KOPT-K1 (cell line): ENCODE results near the gene MPPE1.

Experiments
- H3K27ac ChIP-seq: fragments of 200-600 bp; sonication (generic); 2 replicates; pipeline ENCODE4 v1.5.1; 2016; ENCODE audit warnings: antibody characterized with exemption, mild to moderate bottlenecking, low read depth, low read length; ENCODE audit not compliant: poor library complexity, severe bottlenecking
- H3K36me3 ChIP-seq: fragments of 200-600 bp; sonication (generic); 2 replicates; pipeline ENCODE4 v1.5.1; 2017; ENCODE audit warnings: antibody characterized with exemption, mild to moderate bottlenecking, low read length, moderate library complexity; ENCODE audit not compliant: insufficient read depth
- H3K9me3 ChIP-seq: fragments of 200-600 bp; sonication (generic); 2 replicates; pipeline ENCODE4 v1.5.1; 2017; ENCODE audit warnings: antibody characterized with exemption, low read length, mild to moderate bottlenecking; ENCODE audit not compliant: insufficient read depth, poor library complexity, severe bottlenecking

Gene MPPE1

DNA sequence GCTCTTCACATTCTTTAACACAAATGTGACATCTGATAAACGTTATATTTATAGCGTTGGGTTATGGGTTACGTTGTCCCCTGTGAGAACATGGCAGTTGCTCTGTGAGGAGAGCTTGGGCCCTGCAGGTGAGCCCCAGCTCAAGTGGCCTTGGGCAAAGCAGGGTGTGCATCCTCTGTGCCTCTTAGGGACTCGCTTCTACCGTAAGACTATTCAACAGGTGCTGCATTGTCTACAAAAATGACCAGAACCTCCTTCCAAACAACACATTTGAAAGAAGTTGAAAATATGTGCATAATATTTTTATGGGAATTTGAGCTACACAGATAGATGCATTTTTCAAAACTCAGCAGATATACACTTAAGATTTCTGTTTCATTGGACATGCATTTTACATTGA is 73.3 kb downstream of the MPPE1 start:
- Histone ChIP-seq H3K36me3 (no peaks in the 10 kb centered on the region), H3K27ac (no peak overlapping the region), H3K9me3 (no peaks in the 10 kb centered on the region)
